AG09309 (cell line): ENCODE results near the gene CYRIA.

Experiments
- DNase-seq: peaks from one replicate; pipeline ENCODE4 v3.0.0-alpha.2; 2010; ENCODE audit warnings: low read depth
- H3K4me3 ChIP-seq: 2 replicates; pipeline ENCODE4 v1.5.1; 2011; ENCODE audit warnings: mild to moderate bottlenecking, low read depth, low read length, moderate library complexity; ENCODE audit not compliant: control insufficient read depth
- CTCF ChIP-seq: IDR thresholded peaks from 2 replicates; pipeline ENCODE4 v1.5.1; 2011; ENCODE audit warnings: mild to moderate bottlenecking, low read depth, low read length, inconsistent platforms; ENCODE audit not compliant: insufficient read depth, control insufficient read depth; ENCODE audit errors: missing control alignments

Gene CYRIA

GRCh38 chr2:16649353-16650286, 16.0 kb downstream of the CYRIA start:
- H3K4me3 ChIP-seq = no peak overlapping the region
- no peak for TF ChIP-seq CTCF

GRCh38 chr2:16647992-16648617, 17.5 kb downstream of the CYRIA start:
- no peak for TF ChIP-seq CTCF
- no peak overlapping the region for H3K4me3 ChIP-seq
- DNase-seq = no peak

More at GRCh38 chr2:16649353-16650286, 16.0 kb downstream of the CYRIA start:
- DNase-seq = no peak

- no peak for TF ChIP-seq CTCF
- H3K4me3 ChIP-seq = no peak overlapping the region
- DNase-seq = no peak
Observed at GRCh38 chr2:16645775-16646559, 19.7 kb downstream of the CYRIA start.

- DNase-seq = no peak
- TF ChIP-seq CTCF = no peak
- no peak overlapping the region for H3K4me3 ChIP-seq
Observed at GRCh38 chr2:16645088-16645487, 20.5 kb downstream of the CYRIA start.

GRCh38 chr2:16644221-16644925, 21.3 kb downstream of the CYRIA start:
- no peak for DNase-seq
- no peak for TF ChIP-seq CTCF

GRCh38 chr2:16643099-16643498, 22.5 kb downstream of the CYRIA start:
- no peak for DNase-seq
- H3K4me3 ChIP-seq = no peak overlapping the region
- no peak for TF ChIP-seq CTCF

More at GRCh38 chr2:16644221-16644925, 21.3 kb downstream of the CYRIA start:
- H3K4me3 ChIP-seq = no peak overlapping the region
